ENCODE measurements around the gene PKNOX2.

The PKNOX2 gene

GRCh38 chr11:125373426-125374391, 209.2 kb downstream of the PKNOX2 start:
- TF ChIP-seq SIN3A (IDR thresholded peaks at IDR 0.05; ENCODE audit: borderline replicate concordance, insufficient read depth, low read length) = no peak
- no peak for TF ChIP-seq POLR2AphosphoS5 (IDR thresholded peaks at IDR 0.05; ENCODE audit: low read depth, low read length)
- TF ChIP-seq, protein P1, sequence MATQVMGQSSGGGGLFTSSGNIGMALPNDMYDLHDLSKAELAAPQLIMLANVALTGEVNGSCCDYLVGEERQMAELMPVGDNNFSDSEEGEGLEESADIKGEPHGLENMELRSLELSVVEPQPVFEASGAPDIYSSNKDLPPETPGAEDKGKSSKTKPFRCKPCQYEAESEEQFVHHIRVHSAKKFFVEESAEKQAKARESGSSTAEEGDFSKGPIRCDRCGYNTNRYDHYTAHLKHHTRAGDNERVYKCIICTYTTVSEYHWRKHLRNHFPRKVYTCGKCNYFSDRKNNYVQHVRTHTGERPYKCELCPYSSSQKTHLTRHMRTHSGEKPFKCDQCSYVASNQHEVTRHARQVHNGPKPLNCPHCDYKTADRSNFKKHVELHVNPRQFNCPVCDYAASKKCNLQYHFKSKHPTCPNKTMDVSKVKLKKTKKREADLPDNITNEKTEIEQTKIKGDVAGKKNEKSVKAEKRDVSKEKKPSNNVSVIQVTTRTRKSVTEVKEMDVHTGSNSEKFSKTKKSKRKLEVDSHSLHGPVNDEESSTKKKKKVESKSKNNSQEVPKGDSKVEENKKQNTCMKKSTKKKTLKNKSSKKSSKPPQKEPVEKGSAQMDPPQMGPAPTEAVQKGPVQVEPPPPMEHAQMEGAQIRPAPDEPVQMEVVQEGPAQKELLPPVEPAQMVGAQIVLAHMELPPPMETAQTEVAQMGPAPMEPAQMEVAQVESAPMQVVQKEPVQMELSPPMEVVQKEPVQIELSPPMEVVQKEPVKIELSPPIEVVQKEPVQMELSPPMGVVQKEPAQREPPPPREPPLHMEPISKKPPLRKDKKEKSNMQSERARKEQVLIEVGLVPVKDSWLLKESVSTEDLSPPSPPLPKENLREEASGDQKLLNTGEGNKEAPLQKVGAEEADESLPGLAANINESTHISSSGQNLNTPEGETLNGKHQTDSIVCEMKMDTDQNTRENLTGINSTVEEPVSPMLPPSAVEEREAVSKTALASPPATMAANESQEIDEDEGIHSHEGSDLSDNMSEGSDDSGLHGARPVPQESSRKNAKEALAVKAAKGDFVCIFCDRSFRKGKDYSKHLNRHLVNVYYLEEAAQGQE (IDR thresholded peaks at IDR 0.05; ENCODE audit: insufficient read depth in 1 of 2, low read depth in 2 of 2, low read length in 2 of 2) = no peak
- TF ChIP-seq FOXP2 (optimal IDR thresholded peaks at IDR 0.05; ENCODE audit: borderline replicate concordance, extremely low read depth, extremely low read length, insufficient read depth) = no peak
- no peak for TF ChIP-seq TAF1 (IDR thresholded peaks at IDR 0.05; ENCODE audit: borderline replicate concordance, insufficient read depth, low read length)

DNA sequence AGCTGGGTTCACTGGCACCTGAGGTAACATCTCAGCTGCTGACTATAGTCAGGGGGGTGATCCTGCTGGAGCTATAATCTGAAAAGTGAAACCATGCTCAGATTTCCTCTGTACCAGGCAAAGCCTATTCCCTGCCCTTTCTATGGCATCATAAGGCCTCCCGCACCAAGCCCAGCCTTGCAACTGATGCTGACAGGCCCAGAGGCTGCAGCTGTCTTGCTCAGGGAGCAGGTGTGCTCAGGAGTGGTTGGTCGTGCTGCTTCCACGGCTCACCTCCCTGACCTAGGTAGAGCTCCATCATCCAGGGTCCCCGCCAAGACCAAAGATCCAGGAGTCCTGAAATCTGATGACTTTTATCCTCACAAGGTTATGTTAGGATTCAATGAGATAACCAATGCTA, 209.8 kb downstream of the PKNOX2 start:
- TF ChIP-seq FOXP2 (optimal IDR thresholded peaks at IDR 0.05; ENCODE audit: borderline replicate concordance, extremely low read depth, extremely low read length, insufficient read depth) (no peak), SIN3A (IDR thresholded peaks at IDR 0.05; ENCODE audit: borderline replicate concordance, insufficient read depth, low read length) (no peak), TAF1 (IDR thresholded peaks at IDR 0.05; ENCODE audit: borderline replicate concordance, insufficient read depth, low read length) (no peak), POLR2AphosphoS5 (IDR thresholded peaks at IDR 0.05; ENCODE audit: low read depth, low read length) (no peak)
- TF ChIP-seq, protein P1 (IDR thresholded peaks at IDR 0.05; ENCODE audit: insufficient read depth in 1 of 2, low read depth in 2 of 2, low read length in 2 of 2) = no peak

- TF ChIP-seq, protein P1 (IDR thresholded peaks at IDR 0.05; ENCODE audit: insufficient read depth in 1 of 2, low read depth in 2 of 2, low read length in 2 of 2) = no peak
- TF ChIP-seq POLR2AphosphoS5 (IDR thresholded peaks at IDR 0.05; ENCODE audit: low read depth, low read length) = no peak
Measured at GRCh38 chr11:125375146-125375545, 210.6 kb downstream of the PKNOX2 start.

DNA sequence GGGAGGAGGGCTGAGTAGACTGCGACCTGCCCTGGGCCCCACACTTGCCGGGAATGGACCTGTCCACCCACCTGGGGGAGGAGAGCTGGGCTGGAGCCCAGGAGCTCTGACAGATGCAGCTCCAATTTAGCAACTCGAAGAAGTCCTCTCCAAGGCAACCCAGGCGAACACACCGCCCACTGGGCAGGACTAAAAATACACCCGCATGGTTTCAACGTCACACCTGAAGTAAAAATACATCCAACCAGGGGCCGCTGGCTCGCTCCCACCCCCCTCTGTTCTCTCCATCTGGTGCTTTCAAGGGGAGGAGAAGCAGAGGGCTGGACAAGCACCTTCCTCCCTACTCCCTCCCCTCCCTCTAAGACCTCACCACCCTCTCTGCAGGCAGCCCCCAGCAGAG, 211.6 kb downstream of the PKNOX2 start:
- TF ChIP-seq SIN3A (IDR thresholded peaks at IDR 0.05; ENCODE audit: borderline replicate concordance, insufficient read depth, low read length) (no peak), FOXP2 (optimal IDR thresholded peaks at IDR 0.05; ENCODE audit: borderline replicate concordance, extremely low read depth, extremely low read length, insufficient read depth) (no peak), TAF1 (IDR thresholded peaks at IDR 0.05; ENCODE audit: borderline replicate concordance, insufficient read depth, low read length) (no peak)
- TF ChIP-seq, protein P1 (IDR thresholded peaks at IDR 0.05; ENCODE audit: insufficient read depth in 1 of 2, low read depth in 2 of 2, low read length in 2 of 2) = no peak
